ENCODE data around the gene MTARC2. TPM values are rescaled to one million over a fixed set of nuclear protein-coding genes. Genes with fewer than 3 reads are reported as not detected.
"Not testable (repeated sequence)": the region's sequence is repeated elsewhere in the genome, so short reads cannot be mapped to it uniquely, and the experiment has no call there.

Gene MTARC2
- 11.6 TPM for total RNA-seq (ENCODE audit: insufficient read depth, low replicate concordance)

DNA sequence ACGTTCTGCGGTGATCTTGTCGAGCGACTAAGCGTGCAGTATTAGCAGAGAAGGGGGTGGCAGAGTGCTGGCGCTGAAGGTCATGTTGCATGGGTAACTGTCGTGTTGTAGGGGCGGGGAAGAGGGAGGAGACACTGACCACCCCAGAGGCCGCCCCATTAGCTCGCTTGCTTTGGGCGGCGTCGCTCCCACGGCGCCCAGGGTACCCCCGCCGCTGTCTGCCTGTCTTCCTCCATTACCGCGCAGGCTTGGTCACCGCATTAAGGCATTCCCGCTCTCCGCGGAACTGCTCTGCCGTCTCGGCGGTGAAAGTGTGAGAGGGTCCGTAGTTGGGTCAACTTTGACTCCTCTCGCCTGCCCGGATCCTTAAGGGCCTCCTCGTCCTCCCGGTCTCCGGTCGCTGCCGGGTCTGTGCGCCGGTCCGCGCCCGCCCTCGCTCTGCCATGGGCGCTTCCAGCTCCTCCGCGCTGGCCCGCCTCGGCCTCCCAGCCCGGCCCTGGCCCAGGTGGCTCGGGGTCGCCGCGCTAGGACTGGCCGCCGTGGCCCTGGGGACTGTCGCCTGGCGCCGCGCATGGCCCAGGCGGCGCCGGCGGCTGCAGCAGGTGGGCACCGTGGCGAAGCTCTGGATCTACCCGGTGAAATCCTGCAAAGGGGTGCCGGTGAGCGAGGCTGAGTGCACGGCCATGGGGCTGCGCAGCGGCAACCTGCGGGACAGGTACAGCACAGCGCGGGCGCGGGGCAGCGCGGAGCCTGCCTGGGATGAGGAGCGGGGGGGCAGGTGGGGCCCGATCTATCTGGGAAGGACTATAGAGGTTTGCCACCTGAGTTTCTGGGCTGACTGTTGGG lies at the start of gene MTARC2:
Gene MTARC2 (plus strand): TSS at position 234 of the 846 bp plus-strand sequence. CDS start 210 bp downstream, at position 444.
- DNase-seq (ENCODE audit: low spot score), result peak; percentile 88

DNA sequence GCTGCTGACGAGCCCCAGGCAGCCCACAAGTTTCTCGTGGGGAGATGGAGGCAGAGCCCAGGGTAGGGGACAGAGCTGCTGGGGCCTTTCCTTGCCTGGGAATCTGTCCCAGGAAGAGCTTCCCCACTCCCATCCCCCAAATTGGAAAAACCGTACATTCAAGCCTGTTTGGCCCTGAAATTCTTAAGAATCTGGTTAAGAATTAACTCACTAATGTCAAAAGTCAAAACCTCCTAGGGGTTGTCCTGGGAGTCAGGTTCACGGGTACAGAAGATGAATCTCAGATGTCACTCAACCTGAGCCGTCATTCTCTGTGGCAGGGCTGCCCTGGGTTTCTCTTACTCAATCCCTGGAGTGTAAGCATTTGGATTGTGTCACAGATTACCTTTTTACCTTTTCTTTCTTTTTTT lies 49.5 kb upstream of the MTARC2 start:
- DNase-seq (ENCODE audit: low spot score), result no peak

DNA sequence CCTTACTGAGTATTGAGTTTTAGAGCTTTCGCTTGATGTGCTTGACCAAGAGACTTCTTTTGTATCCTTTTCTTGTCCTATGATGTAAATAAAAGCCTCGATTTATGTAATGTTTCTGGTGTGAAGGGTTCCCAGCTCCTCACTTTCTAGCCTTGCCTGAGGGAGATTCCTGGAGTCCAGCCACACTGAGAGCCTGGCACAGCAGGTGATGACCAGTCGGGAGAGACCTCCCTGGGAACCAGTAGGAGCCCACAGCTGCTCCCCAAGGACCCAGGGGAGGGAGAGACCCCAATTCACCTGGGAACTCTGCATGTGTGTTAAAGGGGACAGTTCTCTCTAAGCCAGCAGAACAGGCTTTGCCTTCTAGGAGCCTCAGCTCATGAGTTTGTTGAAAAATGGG lies 49.1 kb upstream of the MTARC2 start:
- no peak for DNase-seq (ENCODE audit: low spot score)

DNA sequence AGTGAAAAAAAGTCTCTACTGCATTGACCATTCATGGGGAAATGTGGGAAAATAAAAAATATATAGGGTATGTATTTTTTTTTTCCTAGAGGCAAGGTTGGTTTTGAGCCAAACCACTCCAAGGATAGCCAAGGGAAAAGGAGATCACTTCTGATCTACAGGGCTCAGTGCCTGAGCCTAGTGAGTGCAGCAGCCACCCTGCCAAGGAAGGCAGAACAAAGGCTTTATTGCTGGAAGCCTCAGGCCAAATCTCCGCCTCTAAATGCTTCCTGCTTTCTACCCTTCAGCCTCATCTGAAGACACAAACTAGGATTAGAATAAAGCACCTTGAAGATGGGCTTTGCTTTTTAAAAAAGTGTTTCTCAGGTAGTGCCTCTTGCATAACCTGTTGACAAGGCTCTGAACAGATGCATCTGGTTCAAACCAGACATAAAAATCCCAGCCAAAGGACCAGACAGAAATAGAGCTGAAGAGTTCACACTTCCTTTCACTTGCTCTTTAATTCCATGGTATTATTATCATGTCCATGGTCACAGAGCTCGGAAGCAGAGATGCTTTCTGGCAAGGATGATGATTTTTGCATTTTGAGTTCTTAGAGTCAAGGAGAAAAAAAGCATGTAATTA lies 47.5 kb upstream of the MTARC2 start:
- peak; percentile 68 for DNase-seq (ENCODE audit: low spot score)

DNA sequence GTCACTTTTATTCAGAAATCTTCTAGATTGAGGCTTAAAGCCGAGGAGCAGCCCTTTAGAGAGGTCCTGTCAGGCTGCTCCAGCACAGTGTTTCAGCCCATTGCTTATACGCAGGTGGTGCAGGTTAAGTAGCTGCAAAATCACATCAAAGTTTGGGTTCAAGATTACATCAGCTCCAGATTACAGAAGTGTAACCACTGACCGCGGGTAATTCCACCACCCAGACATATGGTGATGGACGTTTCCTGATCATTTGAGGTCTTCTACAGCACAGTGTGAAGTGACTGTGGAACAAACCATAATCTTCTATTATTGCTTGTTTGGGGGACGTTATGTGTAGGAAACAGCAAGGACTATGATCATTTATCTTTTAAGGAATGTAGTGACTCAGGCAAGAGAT lies 46.1 kb upstream of the MTARC2 start:
- no peak for DNase-seq (ENCODE audit: low spot score)

DNA sequence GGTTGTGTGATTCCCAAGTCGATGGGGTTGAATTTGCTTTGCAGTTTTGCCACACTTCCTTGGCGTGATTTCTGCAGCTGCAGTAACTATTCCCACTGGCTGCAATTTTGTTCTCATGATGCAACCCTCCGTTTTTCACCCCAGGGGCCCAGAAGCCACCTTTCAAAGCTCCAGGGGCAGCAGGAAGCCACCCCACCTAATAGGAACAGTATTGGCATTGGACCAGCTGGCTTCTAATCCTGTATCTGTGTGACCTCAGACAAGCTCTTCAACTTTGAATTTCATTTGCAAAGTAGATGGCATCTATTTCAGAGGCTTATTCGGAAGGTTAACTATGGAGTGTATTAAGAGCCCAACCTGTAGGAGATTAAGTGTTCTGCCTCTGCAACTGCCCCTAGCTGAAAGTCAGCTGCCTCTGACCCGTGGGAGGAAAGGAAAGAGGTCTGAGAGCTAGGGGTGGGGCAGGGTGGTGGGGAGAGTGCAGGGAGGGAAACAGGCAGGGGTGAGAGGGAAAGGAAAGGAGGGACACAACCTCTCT lies 45.3 kb upstream of the MTARC2 start:
- DNase-seq (ENCODE audit: low spot score), result no peak

DNA sequence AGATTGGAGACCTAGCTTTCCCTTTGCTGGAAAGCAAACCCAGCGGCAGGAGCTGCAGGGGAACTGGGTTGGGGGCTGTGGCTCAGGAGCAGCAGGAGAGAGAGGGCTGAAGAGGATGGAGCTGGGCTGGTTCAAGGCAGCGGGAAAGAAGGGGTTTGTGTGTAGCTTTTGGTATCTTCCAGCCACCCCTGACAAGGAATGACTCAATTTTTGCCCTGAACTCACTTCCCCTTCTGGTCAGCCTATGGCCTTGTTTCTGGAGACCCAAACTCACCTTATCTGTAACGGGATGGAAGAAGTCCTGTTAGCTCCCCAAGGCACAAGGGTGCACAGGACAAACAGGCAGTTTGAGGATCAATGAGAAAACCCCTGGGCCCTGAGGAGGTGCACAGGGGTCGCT lies 44.8 kb upstream of the MTARC2 start:
- no peak for DNase-seq (ENCODE audit: low spot score)

DNA sequence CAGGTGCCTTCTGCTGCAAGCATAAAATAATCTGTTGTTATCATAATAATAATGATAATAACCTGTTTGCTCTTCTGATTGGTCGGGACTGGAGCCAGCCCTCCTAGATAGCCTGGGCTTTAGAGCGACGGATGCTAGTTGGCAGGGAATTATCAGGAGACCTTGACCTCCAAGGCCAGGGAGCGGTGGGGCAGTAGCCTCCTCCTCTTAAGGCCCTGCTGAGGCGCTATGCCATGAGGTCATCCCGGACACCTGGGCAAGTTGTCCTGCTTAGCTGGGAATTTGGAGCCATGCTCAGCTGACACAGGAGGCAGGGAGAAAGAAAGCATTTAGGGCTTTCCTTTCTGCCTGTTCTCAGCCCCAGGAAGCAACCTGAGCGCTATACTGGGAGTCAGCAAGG lies 42.3 kb upstream of the MTARC2 start:
- no peak for DNase-seq (ENCODE audit: low spot score)

DNA sequence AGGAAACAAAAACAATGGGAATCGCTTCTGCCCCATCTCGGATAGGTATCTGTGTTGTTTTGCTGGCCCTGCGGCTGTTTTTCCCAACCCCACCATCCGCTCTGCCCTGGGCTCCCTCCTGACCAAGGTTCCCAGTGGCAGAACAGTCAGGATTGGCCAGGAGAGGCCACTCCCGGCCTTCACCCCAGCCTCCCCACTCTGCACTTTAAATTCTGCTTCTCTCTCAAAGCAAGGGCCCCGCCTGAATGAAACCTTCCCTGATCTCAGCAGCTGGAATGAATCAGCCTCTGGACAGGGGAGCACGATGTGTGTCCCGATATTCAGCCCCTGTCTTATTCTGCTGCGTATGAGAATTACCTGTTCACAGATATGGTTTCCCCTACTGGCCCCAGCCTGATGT lies 41.6 kb upstream of the MTARC2 start:
- DNase-seq (ENCODE audit: low spot score), result no peak

DNA sequence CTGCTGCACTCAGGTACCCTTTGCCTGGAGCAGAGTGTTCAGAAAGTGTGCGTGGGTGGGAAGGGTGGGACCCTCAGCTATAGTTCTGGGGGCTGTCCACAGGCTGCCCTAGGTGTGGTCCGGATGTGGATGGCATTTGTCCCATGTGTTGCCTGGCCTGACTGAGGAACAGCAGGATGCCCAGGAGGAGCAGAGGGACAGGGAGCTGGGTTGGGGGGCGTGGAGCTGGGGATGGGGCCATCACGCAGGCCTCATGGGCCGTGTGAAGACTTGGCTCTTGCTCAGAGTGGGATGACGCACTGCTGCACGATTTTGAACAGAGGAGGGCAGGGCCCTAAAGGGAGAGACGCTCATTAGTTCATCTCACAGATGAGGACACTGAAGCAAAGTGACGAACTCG lies 41.0 kb upstream of the MTARC2 start:
- no peak for DNase-seq (ENCODE audit: low spot score)

DNA sequence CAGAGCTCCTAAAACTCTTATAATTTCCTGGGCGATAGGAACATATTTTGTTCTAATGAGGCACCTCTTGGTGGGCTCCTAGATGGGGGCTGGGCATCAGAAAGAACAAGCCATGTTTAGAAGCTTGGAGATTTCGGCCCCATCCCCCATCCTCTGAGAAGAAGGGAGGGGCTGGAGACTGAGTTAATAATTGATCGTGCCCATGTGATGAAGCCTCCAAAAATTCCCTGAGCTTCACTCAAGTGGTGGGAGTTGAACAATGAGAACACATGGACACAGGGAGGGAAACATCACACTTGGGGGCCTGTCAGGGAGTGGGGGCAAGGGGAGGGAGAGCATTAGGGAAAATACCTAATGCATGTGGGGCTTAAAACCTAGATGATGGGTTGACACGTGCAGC lies 39.9 kb upstream of the MTARC2 start:
- DNase-seq (ENCODE audit: low spot score), result no peak

DNA sequence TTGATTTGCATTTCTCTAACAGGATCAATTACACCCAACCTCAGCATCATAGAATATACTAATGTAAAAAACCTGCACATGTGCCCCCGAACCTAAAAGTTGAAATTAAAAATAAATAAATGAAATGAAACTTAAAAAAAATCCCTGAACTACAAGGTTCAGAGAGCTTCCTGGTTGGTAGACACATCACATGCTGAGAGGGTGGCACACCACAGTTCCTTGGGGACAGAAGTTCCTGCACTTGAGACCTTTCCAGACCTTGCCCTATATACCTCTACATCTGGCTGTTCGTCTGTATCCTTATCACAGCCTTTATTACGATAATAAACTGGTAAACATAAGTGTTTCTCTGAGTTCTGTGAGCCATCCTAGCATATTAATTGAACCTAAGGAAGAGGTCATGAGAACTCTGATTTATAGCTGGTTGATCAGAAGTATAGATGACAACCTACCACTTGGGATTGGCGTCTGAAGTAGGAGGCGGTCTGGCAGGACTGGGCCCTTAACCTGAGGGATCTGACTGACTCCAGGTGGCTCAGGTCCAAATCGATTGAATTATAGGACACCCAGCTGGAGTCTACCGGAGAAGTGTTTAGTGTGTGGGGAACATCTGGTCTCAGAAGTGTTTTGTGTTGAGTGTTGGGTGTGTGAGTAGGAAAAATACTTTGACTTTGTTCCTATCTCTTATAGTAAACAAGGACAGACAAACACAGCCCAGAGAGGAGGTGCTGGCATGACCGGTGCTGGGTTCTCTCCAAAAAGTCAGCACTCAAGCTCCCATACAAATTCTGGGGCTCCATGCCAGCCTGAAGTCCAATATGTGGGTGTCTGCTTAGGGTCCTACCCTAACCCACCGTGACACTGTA lies 39.0 kb upstream of the MTARC2 start:
- DNase-seq (ENCODE audit: low spot score), result no peak

DNA sequence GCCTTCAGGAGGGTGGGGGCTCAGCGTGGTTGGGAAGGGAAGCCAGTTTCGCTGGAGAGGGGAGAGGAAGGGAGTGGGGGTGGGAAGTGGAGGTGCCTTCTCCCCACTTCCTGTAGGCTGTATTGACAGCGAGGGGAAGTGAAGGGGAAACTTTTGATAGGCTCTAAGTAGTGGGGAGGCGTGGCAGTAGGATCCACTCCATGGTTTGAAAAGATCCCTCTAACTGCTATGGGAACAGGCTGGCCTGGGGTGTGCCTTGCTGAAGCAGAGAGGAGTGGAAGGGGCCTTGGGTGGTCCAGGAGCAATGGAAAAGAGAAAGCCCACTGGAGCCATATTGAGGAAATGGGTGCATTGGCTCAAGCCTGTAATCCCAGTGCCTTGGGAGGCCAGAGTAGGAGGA lies 37.8 kb upstream of the MTARC2 start:
- no peak for DNase-seq (ENCODE audit: low spot score)

DNA sequence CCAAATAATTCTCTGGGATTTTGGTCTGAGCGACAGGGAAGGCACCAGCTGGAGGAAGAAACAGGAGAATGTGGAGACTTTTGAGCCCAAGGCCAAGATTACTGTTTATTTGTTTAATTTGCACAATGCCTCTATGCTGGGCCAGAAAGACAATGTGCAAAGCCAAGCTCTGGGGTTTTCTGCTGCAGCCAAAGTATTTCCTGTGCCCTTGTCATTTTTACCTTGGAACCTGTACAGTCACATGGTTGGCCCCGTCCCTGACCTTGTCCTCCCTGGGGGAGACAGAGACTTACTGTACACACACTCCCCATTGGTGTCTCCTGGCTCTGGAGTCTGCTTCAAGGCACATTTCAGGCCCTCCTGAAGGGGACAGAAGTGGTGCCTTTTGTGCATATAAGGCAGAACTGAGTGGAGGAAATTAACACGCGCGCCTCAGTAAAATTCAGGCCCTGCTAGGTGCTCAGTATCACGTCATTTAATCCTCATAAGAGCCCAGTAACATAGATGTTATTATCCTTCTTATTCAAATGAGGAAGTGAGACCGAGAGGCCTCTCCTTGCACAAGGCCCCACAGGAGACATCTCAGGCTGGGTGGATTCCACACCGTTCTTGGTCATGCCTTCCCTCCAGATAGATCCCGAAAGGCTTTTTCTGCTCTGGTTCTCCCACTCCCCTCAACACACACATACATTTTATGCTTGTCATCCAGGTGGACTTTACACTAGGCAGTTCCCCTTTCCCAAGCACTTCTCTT lies 36.9 kb upstream of the MTARC2 start:
- no peak for DNase-seq (ENCODE audit: low spot score)

DNA sequence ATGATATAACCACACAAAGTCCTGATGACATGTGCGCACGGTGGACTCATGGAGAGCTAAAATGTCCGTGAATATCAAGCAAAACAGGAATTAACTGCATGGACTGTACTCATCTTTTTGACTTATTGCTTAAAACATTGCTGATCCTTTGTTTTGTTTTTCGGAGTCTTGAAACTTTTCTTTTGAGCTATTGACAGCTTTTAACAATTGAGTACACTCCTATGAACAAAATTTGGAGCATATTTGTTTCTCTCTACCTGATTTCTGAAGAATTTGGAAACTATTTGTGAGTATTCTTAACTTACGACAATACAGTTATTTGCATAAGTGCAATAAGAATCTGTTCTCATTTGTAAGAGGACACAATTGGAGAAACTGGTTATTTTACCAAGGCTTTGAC lies 32.1 kb upstream of the MTARC2 start:
- not testable (repeated sequence) for DNase-seq (ENCODE audit: low spot score)

DNA sequence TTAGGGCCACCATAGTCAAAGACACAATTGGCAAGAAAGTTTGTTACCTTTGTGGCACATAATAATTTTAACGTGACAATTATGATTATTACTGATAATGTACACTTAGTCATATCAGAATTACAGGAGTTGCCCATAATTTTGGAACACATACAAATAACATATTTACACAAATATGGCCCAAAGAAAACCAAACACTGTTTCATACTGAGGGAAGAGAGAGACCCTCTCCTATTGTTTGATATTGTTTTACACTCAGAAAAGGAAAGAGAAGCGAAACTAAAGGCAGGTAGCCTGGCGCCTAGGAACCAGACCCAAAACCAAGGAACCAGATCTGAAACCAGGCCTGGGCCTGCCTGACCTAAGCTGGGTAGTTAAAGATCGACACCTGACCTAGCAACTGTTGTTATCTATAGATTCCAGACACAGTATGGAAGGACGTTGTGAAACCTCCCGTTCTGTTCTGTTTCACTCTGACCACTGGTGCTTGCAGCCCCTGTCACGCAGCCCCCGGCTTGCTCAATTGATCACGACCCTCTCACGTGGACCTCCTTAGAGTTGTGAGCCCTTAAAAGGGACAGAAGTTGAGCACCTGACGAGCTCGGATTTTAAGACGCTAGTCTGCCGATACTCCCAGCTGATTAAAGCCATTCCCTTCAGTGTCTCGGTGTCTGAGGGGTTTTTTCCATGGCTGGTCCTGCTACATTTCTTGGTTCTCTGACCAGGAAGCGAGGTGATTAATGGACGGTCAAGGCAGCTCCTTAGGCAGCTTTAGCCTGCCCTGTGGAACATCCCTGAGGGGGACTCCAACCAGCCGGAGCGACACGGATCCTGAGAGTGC lies 30.1 kb upstream of the MTARC2 start:
- DNase-seq (ENCODE audit: low spot score), result no peak

DNA sequence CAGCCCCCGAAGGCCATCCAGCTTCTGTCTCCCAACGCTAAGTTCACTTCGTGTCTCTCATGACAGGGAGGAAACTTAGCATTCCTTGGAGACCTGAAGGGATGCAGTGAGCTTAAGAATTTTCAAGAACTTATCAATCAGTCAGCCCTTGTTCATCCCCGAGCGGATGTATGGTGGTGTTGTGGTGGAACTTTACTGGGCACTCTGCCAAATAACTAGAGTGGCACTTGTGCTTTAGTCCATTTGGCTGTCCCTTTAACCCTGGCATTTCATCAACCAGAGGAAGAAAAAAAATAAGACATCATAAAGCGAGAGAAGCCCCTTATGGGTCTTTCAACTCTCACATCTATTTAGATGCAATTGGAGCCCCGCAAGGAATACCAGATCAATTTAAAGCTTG lies 26.9 kb upstream of the MTARC2 start:
- DNase-seq (ENCODE audit: low spot score), result not testable (repeated sequence)

DNA sequence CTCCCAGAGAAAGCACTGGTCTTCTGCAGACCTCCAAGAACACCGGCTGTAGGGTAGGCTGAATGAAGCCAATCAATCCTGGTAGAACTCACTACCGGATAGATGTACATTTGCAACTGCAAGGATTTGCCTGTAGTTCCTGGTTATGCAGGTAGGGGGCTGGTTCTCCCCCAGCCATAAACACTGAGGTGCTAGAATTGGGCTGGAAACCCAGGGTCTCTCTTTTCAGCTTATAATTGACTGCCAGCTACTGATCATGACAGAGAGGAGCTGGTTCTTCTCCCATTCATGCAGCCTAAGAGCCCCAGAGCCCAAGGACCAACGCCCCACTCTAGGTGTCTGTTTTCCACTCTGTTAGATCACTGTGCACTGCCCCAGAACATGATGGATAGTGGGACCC lies 21.5 kb upstream of the MTARC2 start:
- no peak for DNase-seq (ENCODE audit: low spot score)

DNA sequence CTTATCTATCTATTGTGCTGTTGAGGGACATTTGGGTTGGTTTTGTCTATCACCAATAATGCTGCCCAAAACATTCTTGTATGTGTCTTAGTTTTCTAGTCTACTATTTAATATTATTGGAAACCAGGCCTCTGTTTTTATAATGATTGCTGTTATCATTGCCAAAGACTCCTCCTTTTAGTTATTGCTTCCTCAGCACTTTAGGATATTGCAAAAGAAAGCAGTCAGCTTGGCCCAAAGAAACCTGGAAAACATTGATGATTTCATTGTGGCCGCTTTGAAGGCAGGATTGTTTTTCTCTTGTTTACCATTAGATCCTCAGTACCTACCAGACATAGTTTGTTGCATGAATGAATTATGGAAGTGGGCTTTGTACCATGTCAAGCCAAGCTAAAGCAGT lies 20.6 kb upstream of the MTARC2 start:
- DNase-seq (ENCODE audit: low spot score), result no peak

DNA sequence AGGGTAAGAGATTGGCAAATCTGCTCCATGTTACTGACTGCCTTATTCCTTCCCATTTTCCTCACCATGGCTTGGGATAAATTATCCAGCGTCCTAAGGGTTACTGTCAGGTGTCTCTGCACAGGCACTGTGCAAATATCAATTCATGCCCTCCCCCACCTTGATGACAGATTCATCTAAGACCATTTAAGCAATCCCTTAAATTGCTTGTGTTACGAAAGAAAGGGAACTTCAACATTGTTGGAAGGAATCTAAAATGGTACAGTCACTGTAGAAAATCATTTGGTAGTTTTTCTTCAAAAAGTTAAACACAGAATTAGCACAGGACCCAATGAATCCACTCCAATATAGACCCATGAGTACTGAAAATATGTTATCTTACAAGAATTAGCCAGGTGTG lies 17.6 kb upstream of the MTARC2 start:
- DNase-seq (ENCODE audit: low spot score), result no peak
